GM06990 (cell line): ENCODE measurements around the gene TCF12.
"Not testable (repeated sequence)": the region's sequence is repeated elsewhere in the genome, so short reads cannot be mapped to it uniquely, and the experiment has no call there.

Experiments
- DNase-seq: peaks from one replicate; pipeline ENCODE4 v3.0.0-alpha.2; 2011; ENCODE audit not compliant: insufficient read length; ENCODE audit errors: extremely low read depth
- H3K27me3 ChIP-seq: replicated peaks from 2 replicates; pipeline ENCODE4 v1.6.0; 2011; ENCODE audit warnings: low read length; ENCODE audit not compliant: control insufficient read depth, insufficient read depth
- H3K36me3 ChIP-seq: 2 replicates; pipeline ENCODE4 v1.5.1; 2011; ENCODE audit warnings: low read length; ENCODE audit not compliant: control insufficient read depth, insufficient read depth
- H3K4me3 ChIP-seq: replicated peaks from 2 replicates; pipeline ENCODE4 v1.5.1; 2011; ENCODE audit warnings: low read depth, mild to moderate bottlenecking, control low read depth, low read length
- TF ChIP-seq, protein P1 (sequence below): IDR thresholded peaks from 2 replicates; pipeline ENCODE4 v1.5.1; 2011; ENCODE audit warnings: low read length, control low read depth, mild to moderate bottlenecking, inconsistent platforms; ENCODE audit not compliant: insufficient read depth, poor library complexity, severe bottlenecking

Gene TCF12

GRCh38 chr15:56950979-56951378, 32.5 kb downstream of the TCF12 start:
- H3K36me3 ChIP-seq: no peaks in the 10 kb centered on the region
- DNase-seq: peak; percentile 56
- H3K4me3 ChIP-seq: no peak overlapping the region
- TF ChIP-seq, protein P1, sequence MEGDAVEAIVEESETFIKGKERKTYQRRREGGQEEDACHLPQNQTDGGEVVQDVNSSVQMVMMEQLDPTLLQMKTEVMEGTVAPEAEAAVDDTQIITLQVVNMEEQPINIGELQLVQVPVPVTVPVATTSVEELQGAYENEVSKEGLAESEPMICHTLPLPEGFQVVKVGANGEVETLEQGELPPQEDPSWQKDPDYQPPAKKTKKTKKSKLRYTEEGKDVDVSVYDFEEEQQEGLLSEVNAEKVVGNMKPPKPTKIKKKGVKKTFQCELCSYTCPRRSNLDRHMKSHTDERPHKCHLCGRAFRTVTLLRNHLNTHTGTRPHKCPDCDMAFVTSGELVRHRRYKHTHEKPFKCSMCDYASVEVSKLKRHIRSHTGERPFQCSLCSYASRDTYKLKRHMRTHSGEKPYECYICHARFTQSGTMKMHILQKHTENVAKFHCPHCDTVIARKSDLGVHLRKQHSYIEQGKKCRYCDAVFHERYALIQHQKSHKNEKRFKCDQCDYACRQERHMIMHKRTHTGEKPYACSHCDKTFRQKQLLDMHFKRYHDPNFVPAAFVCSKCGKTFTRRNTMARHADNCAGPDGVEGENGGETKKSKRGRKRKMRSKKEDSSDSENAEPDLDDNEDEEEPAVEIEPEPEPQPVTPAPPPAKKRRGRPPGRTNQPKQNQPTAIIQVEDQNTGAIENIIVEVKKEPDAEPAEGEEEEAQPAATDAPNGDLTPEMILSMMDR: no peak
- no peaks in the 10 kb centered on the region for H3K27me3 ChIP-seq

DNA sequence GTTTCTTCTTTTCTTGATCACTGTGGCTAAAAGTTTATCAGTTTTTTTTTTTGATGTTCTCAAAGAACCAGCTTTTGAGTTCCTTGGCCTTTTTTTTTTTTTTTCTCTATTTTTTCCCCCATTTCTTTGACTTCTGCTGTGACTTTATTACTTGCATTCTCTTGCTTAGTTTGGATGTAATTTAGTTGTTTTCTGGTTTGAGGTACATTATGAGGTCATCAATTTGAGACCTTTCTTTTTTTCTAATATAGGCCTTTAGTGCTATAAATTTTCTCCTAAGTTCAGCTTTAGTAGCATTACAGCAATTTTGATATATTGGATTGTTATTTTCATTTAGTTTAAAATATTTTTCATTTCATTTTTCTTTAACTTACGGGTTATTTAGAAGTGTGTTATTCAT, 35.3 kb downstream of the TCF12 start:
- Histone ChIP-seq H3K4me3 (no peak overlapping the region), H3K36me3 (no peaks in the 10 kb centered on the region), H3K27me3 (no peaks in the 10 kb centered on the region)
- DNase-seq: no peak
- TF ChIP-seq, protein P1: no peak

GRCh38 chr15:56955011-56955410, 36.6 kb downstream of the TCF12 start:
- DNase-seq, H3K4me3 ChIP-seq, H3K27me3 ChIP-seq, H3K36me3 ChIP-seq: not testable (repeated sequence)

DNA sequence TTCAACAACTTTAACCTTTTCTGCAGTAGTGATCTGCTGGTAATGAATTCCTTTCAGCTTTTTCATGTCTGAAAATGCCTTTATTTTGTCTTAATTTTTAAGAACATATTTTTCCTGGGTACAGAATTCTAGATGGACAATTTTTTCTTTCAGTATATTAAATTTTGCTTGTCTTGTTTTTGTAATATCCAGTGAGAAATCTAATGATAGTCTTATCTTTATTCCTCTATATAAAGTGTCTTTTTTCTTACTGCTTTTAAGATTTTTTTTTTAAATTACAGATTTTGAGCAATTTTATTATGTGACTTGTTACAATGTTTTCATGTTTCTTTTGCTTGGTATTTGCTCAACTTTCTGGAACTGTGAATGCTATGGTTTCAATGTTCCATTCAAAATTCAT, 38.1 kb downstream of the TCF12 start:
- Histone ChIP-seq H3K4me3 (no peak overlapping the region), H3K27me3 (no peaks in the 10 kb centered on the region), H3K36me3 (no peaks in the 10 kb centered on the region)
- no peak for DNase-seq
- TF ChIP-seq, protein P1: no peak

DNA sequence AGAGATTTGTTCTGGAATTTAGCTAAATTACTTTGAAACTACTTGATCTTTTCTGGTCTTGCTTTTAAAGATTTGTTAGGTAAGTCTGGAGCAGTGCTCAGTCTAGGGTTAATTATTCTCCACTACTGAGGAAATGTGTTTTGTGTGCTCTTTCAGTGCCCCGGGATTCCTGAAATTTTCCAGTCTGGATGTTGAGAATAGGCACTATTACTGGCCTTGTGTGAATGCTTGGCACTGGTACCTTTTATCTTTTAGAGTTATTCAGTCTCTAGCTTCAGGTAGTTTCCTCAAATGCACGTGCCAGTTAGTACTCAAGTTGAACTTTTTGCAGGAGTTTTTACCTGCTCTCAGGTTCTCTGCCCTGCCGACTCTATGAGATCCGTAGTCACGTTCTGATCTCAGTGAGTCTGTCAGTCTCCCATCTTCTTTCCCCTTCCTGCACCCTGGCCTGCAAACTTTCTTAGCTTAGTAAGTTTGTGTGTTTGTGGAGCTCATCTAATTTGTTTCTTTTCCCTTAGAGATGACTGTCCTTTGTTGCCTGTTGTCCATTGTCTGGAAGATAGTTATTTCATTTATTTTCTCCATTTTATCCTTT, 39.5 kb downstream of the TCF12 start:
- H3K36me3 ChIP-seq: no peaks in the 10 kb centered on the region
- TF ChIP-seq, protein P1: no peak
- no peaks in the 10 kb centered on the region for H3K27me3 ChIP-seq
- no peak overlapping the region for H3K4me3 ChIP-seq
- no peak for DNase-seq

GRCh38 chr15:56959318-56959648, 40.8 kb downstream of the TCF12 start:
- no peaks in the 10 kb centered on the region for H3K27me3 ChIP-seq
- H3K4me3 ChIP-seq: no peak overlapping the region
- DNase-seq: no peak
- no peaks in the 10 kb centered on the region for H3K36me3 ChIP-seq
- TF ChIP-seq, protein P1: no peak
